AG09309 (cell line): Measurements from ENCODE around the gene GLTP.

ENCODE experiments used
- DNase-seq: peaks from one replicate; pipeline ENCODE4 v3.0.0-alpha.2; 2010; ENCODE audit warnings: low read depth
- H3K4me3 ChIP-seq: 2 replicates; pipeline ENCODE4 v1.5.1; 2011; ENCODE audit warnings: mild to moderate bottlenecking, low read depth, low read length, moderate library complexity; ENCODE audit not compliant: control insufficient read depth
- CTCF ChIP-seq: IDR thresholded peaks from 2 replicates; pipeline ENCODE4 v1.5.1; 2011; ENCODE audit warnings: mild to moderate bottlenecking, low read depth, low read length, inconsistent platforms; ENCODE audit not compliant: insufficient read depth, control insufficient read depth; ENCODE audit errors: missing control alignments

GLTP gene

GRCh38 chr12:109839444-109839843 is 40.9 kb downstream of the GLTP start:
- no peak overlapping the region for H3K4me3 ChIP-seq
- DNase-seq, result no peak
- no peak for TF ChIP-seq CTCF

- no peak overlapping the region for H3K4me3 ChIP-seq
- no peak for DNase-seq
- TF ChIP-seq CTCF, result no peak
These were observed 43.4 kb downstream of the GLTP start for GRCh38 chr12:109836916-109837315.

- TF ChIP-seq CTCF, result no peak
- DNase-seq, result no peak
- H3K4me3 ChIP-seq, result no peak overlapping the region
These were observed 44.5 kb downstream of the GLTP start for GRCh38 chr12:109835827-109836226.

- H3K4me3 ChIP-seq, result peak within 1 kb of the TSS; percentile 83
- TF ChIP-seq CTCF, result no peak
- DNase-seq, result no peak
These were observed 46.8 kb downstream of the GLTP start, which contains the start of gene TRPV4 for GRCh38 chr12:109833307-109834189. TRPV4 (minus strand) TSS chr12:109833398; CDS start chr12:109814796, 18,602 bp downstream.

- no peak for TF ChIP-seq CTCF
- peak overlapping the region; percentile 83 for H3K4me3 ChIP-seq
- no peak for DNase-seq
These were observed 47.6 kb downstream of the GLTP start for GRCh38 chr12:109832541-109833306.

GRCh38 chr12:109831929-109832328 is 48.4 kb downstream of the GLTP start:
- no peak for DNase-seq
- no peak overlapping the region for H3K4me3 ChIP-seq
- TF ChIP-seq CTCF, result no peak
